Measurements from ENCODE around the gene KCNQ1.

Gene KCNQ1

GRCh38 chr11:2677127-2677526 lies 232.3 kb downstream of the KCNQ1 start:
- TF ChIP-seq CTCF (IDR thresholded peaks at IDR 0.05; ENCODE audit: borderline replicate concordance, insufficient read depth, low read depth, low read length) = no peak
- H3K4me3 ChIP-seq (ENCODE audit: low read depth, low read length) = no peak overlapping the region

GRCh38 chr11:2678396-2678795 lies 233.6 kb downstream of the KCNQ1 start:
- TF ChIP-seq CTCF (IDR thresholded peaks at IDR 0.05; ENCODE audit: borderline replicate concordance, insufficient read depth, low read depth, low read length) = no peak
- no peak overlapping the region for H3K4me3 ChIP-seq (ENCODE audit: low read depth, low read length)

- TF ChIP-seq CTCF (IDR thresholded peaks at IDR 0.05; ENCODE audit: borderline replicate concordance, insufficient read depth, low read depth, low read length) = no peak
- H3K4me3 ChIP-seq (ENCODE audit: low read depth, low read length) = no peak overlapping the region
Observed at GRCh38 chr11:2679011-2679676, 234.3 kb downstream of the KCNQ1 start.

GRCh38 chr11:2681408-2682145 lies 236.8 kb downstream of the KCNQ1 start:
- no peak for TF ChIP-seq CTCF (IDR thresholded peaks at IDR 0.05; ENCODE audit: borderline replicate concordance, insufficient read depth, low read depth, low read length)
- H3K4me3 ChIP-seq (ENCODE audit: low read depth, low read length) = no peak overlapping the region

- H3K4me3 ChIP-seq (ENCODE audit: low read depth, low read length) = no peak overlapping the region
- no peak for TF ChIP-seq CTCF (IDR thresholded peaks at IDR 0.05; ENCODE audit: borderline replicate concordance, insufficient read depth, low read depth, low read length)
Observed at GRCh38 chr11:2683806-2684205, 239.0 kb downstream of the KCNQ1 start.

- no peak for TF ChIP-seq CTCF (IDR thresholded peaks at IDR 0.05; ENCODE audit: borderline replicate concordance, insufficient read depth, low read depth, low read length)
- no peak overlapping the region for H3K4me3 ChIP-seq (ENCODE audit: low read depth, low read length)
Observed at GRCh38 chr11:2684581-2684980, 239.8 kb downstream of the KCNQ1 start.

- no peak overlapping the region for H3K4me3 ChIP-seq (ENCODE audit: low read depth, low read length)
- no peak for TF ChIP-seq CTCF (IDR thresholded peaks at IDR 0.05; ENCODE audit: borderline replicate concordance, insufficient read depth, low read depth, low read length)
Observed at GRCh38 chr11:2685051-2685450, 240.2 kb downstream of the KCNQ1 start.

Data from GM12875 (cell line).